NT2/D1 (cell line): ENCODE data around the gene ORC2.

ENCODE experiments used
- SUZ12 ChIP-seq: IDR thresholded peaks from 2 replicates; pipeline ENCODE4 v1.6.1; 2011; ENCODE audit not compliant: insufficient read length, insufficient read depth; ENCODE audit errors: extremely low read depth
- YY1 ChIP-seq: IDR thresholded peaks from 2 replicates; pipeline ENCODE4 v1.6.1; 2011; ENCODE audit not compliant: insufficient read length, insufficient read depth
- ZNF274 ChIP-seq: IDR thresholded peaks from 2 replicates; pipeline ENCODE4 v1.6.1; 2011; ENCODE audit warnings: mild to moderate bottlenecking, low read depth, low read length

GRCh38 chr2:200950378-200950777 lies 13.1 kb downstream of the ORC2 start:
- no peak for TF ChIP-seq ZNF274
- no peak for TF ChIP-seq SUZ12
- no peak for TF ChIP-seq YY1
